Natural killer cell (primary cell): ENCODE measurements around the gene CNTN2. TPM values are rescaled to one million over a fixed set of nuclear protein-coding genes. Genes with fewer than 3 reads are reported as not detected.

Source experiments
- ATAC-seq, 3 donors: fragments of 150-1000 bp in 2 of 3; fragments of 200-7000 bp in 1 of 3; cut with Tn5 transposase; 1 replicate in 1 of 3; 2 replicates in 2 of 3; pipeline ENCODE4 v1.10.0; 2021; ENCODE audit warnings: mild to moderate bottlenecking in 2 of 3, moderate library complexity in 2 of 3
- DNase-seq, 2 donors: peaks; one replicate each; pipeline versions ENCODE4 v3.0.0 to v3.0.0-alpha.2; 2013 to 2021; ENCODE audit warnings: mixed read lengths in 1 of 2
- H3K27ac ChIP-seq: one replicate; pipeline ENCODE4 v1.5.1; 2013; ENCODE audit warnings: mild to moderate bottlenecking, low read length
- H3K27me3 ChIP-seq: one replicate; pipeline ENCODE4 v1.6.1; 2013; ENCODE audit warnings: low read length; ENCODE audit not compliant: control insufficient read depth, insufficient read depth
- H3K36me3 ChIP-seq: one replicate; pipeline ENCODE4 v1.6.1; 2013; ENCODE audit warnings: low read length; ENCODE audit not compliant: control insufficient read depth, insufficient read depth
- H3K4me1 ChIP-seq: one replicate; pipeline ENCODE4 v1.6.1; 2013; ENCODE audit warnings: low read length; ENCODE audit not compliant: control insufficient read depth, insufficient read depth
- H3K4me3 ChIP-seq: one replicate; pipeline ENCODE4 v1.5.1; 2013; ENCODE audit warnings: low read length
- H3K9me3 ChIP-seq: one replicate; pipeline ENCODE4 v1.6.1; 2013; ENCODE audit warnings: low read length; ENCODE audit not compliant: control insufficient read depth, insufficient read depth
- H3K27ac Mint-ChIP-seq, 2 donors: one replicate each; pipeline ENCODE4 v1.8.0; 2022; ENCODE audit warnings: mild to moderate bottlenecking in 2 of 2, mixed read lengths in 2 of 2, moderate library complexity in 1 of 2
- H3K27me3 Mint-ChIP-seq, 2 donors: one replicate each; pipeline ENCODE4 v1.8.0; 2022; ENCODE audit warnings: low read depth in 2 of 2, mixed read lengths in 2 of 2
- H3K36me3 Mint-ChIP-seq: one replicate; pipeline ENCODE4 v1.8.0; 2022; ENCODE audit warnings: mixed read lengths
- H3K4me1 Mint-ChIP-seq, 2 donors: one replicate each; pipeline ENCODE4 v1.8.0; 2022; ENCODE audit warnings: mixed read lengths in 2 of 2
- H3K4me3 Mint-ChIP-seq: one replicate; pipeline ENCODE4 v1.8.0; 2022; ENCODE audit warnings: mild to moderate bottlenecking, moderate library complexity, mixed read lengths
- H3K9me3 Mint-ChIP-seq, 2 donors: one replicate each; pipeline ENCODE4 v1.8.0; 2022; ENCODE audit warnings: mixed read lengths in 2 of 2
- WGBS: methylation state at CpG from one replicate; pipeline ENCODE4 v1.1.7; 2013; ENCODE audit warnings: missing lambda C conversion rate; ENCODE audit not compliant: insufficient coverage; 5-methylcytosine and 5-hydroxymethylcytosine counted together
- intact Hi-C: fragments of 100-400 bp; cut with micrococcal nuclease; formaldehyde crosslinking; loops from one replicate; pipeline ENCODE4 v1.14.2; 2022
- total RNA-seq, 4 donors: library from RNA; stranded (reverse); fragments of 120-200 nt in 1 of 4; gene quantifications; one replicate each; pipeline versions ENCODE4 v1.2.3 to v1.2.4, GENCODE V29; 2013 to 2022
- TF ChIP-seq, protein P1 (sequence below): fragments of 200-600 bp; IDR thresholded peaks from one replicate; pipeline ENCODE4 v1.8.0; 2022; ENCODE audit warnings: antibody characterized with exemption

CNTN2 gene
- total RNA-seq, 3 donors from 2014 or later (not counting 1 experiment from before 2014, with no cell fraction given) = not detected

DNA sequence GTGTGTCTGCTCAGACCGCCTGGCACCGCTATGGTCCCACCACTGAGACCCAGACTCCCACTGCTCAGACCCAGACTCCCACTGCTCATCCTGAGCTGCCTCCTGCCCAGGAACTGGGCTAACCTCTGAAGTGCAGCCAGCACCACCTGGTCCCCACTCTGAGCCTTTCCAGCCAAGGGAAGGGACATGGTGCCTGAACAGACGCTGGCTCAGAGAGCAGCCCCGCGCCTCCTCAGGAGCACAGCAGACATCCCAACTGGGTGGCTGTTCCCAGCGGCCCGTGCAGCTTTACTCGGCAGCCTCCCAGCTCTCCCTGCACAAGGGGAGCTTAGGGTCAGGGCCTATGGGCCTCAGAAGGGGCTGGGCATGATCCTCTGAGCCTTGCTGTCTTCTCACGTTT lies 27.8 kb upstream of the CNTN2 start:
- Histone ChIP-seq H3K27ac (no peak overlapping the region), H3K4me3 (no peak overlapping the region), H3K27me3 (no peaks in the 10 kb centered on the region), H3K9me3 (no peaks in the 10 kb centered on the region), H3K36me3 (no peaks in the 10 kb centered on the region), H3K4me1 (no peaks in the 10 kb centered on the region)
- TF ChIP-seq, protein P1, sequence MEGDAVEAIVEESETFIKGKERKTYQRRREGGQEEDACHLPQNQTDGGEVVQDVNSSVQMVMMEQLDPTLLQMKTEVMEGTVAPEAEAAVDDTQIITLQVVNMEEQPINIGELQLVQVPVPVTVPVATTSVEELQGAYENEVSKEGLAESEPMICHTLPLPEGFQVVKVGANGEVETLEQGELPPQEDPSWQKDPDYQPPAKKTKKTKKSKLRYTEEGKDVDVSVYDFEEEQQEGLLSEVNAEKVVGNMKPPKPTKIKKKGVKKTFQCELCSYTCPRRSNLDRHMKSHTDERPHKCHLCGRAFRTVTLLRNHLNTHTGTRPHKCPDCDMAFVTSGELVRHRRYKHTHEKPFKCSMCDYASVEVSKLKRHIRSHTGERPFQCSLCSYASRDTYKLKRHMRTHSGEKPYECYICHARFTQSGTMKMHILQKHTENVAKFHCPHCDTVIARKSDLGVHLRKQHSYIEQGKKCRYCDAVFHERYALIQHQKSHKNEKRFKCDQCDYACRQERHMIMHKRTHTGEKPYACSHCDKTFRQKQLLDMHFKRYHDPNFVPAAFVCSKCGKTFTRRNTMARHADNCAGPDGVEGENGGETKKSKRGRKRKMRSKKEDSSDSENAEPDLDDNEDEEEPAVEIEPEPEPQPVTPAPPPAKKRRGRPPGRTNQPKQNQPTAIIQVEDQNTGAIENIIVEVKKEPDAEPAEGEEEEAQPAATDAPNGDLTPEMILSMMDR = no peak
- Mint-ChIP-seq H3K27me3 (no peaks in the 10 kb centered on the region), H3K9me3 (no peaks in the 10 kb centered on the region), H3K4me3 (no peak overlapping the region), H3K36me3 (no peaks in the 10 kb centered on the region), H3K4me1 (no peaks in the 10 kb centered on the region), H3K27ac (no peak overlapping the region)
- WGBS = 92% methylated on average over 9 of the region's 9 CpGs
- DNase-seq (no peak), ATAC-seq (no peak)
- intact Hi-C loops = no loop called here

DNA sequence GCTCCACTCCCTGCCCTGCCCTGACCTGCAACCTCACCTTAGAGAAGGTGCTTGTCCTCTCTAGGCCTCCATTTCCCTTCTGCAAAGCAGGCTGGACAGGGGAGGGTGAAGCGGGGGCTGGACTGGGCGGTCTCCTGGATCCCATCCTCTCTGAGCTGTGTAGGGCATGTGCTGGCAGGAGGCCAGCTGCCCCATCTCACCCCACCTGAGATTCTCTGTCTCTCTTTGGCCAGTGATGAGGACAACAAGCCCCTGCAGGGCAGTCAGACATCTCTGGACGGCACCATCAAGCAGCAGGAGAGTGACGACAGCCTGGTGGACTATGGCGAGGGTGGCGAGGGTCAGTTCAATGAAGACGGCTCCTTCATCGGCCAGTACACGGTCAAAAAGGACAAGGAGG lies 26.9 kb upstream of the CNTN2 start:
- H3K36me3 Mint-ChIP-seq = no peaks in the 10 kb centered on the region
- no peaks in the 10 kb centered on the region for H3K27me3 Mint-ChIP-seq
- no peak for ATAC-seq
- H3K4me3 ChIP-seq = no peak overlapping the region
- WGBS = 89% methylated on average over 8 of the region's 9 CpGs
- no peaks in the 10 kb centered on the region for H3K9me3 Mint-ChIP-seq
- no peak overlapping the region for H3K27ac Mint-ChIP-seq
- H3K27ac ChIP-seq = no peak overlapping the region
- H3K4me1 Mint-ChIP-seq = no peaks in the 10 kb centered on the region
- no peak for DNase-seq
- H3K36me3 ChIP-seq = no peaks in the 10 kb centered on the region
- no peaks in the 10 kb centered on the region for H3K27me3 ChIP-seq
- H3K9me3 ChIP-seq = no peaks in the 10 kb centered on the region
- TF ChIP-seq, protein P1 = no peak
- H3K4me1 ChIP-seq = no peaks in the 10 kb centered on the region
- intact Hi-C loops = no loop called here
- H3K4me3 Mint-ChIP-seq = no peak overlapping the region

DNA sequence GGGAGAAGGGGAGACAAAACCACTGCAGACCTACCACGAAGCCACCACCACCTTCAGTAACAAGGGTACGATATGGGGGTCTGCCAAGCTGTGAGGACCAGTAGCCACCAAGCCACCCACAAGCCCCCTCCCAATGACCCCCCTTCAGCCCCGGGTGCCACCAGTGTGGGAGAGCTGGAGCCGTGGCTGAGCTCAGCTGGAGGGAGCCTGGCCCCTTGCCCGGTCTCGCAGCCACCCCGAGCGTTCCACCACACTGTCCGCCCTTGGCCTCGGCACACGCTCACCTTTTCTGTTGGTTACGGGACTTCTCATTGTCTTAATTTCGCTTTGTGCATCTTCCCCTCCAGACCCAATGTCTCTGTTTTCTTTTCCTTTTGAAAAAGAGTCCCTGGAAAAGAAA lies 26.4 kb upstream of the CNTN2 start:
- no peaks in the 10 kb centered on the region for H3K27me3 Mint-ChIP-seq
- H3K4me3 Mint-ChIP-seq = no peak overlapping the region
- Histone ChIP-seq H3K9me3 (no peaks in the 10 kb centered on the region), H3K36me3 (no peaks in the 10 kb centered on the region), H3K4me3 (no peak overlapping the region), H3K4me1 (no peaks in the 10 kb centered on the region), H3K27me3 (no peaks in the 10 kb centered on the region), H3K27ac (no peak overlapping the region)
- H3K27ac Mint-ChIP-seq = no peak overlapping the region
- no peaks in the 10 kb centered on the region for H3K9me3 Mint-ChIP-seq
- intact Hi-C loops = no loop called here
- TF ChIP-seq, protein P1 = no peak
- no peaks in the 10 kb centered on the region for H3K36me3 Mint-ChIP-seq
- no peak for DNase-seq
- 87% methylated on average over 13 of the region's 13 CpGs for WGBS
- no peaks in the 10 kb centered on the region for H3K4me1 Mint-ChIP-seq
- no peak for ATAC-seq

GRCh38 chr1:205017001-205017400 lies 26.0 kb upstream of the CNTN2 start:
- intact Hi-C loops = no loop called here
- H3K9me3 Mint-ChIP-seq = no peaks in the 10 kb centered on the region
- no peak overlapping the region for H3K4me3 Mint-ChIP-seq
- no peaks in the 10 kb centered on the region for H3K27me3 Mint-ChIP-seq
- Histone ChIP-seq H3K4me1 (no peaks in the 10 kb centered on the region), H3K9me3 (no peaks in the 10 kb centered on the region), H3K4me3 (no peak overlapping the region), H3K27me3 (no peaks in the 10 kb centered on the region), H3K36me3 (no peaks in the 10 kb centered on the region), H3K27ac (no peak overlapping the region)
- no peaks in the 10 kb centered on the region for H3K4me1 Mint-ChIP-seq
- TF ChIP-seq, protein P1 = no peak
- H3K36me3 Mint-ChIP-seq = no peaks in the 10 kb centered on the region
- WGBS = 86% methylated on average over 6 of the region's 6 CpGs
- H3K27ac Mint-ChIP-seq = no peak overlapping the region
- DNase-seq (no peak), ATAC-seq (no peak)
